Adrenal gland (tissue), 5 donors: Measurements from ENCODE around the gene MNT.

Source experiments
- POLR2A ChIP-seq, 2 donors: fragments of 450-650 bp; IDR thresholded peaks; one replicate each; pipeline ENCODE4 v1.6.1; 2017; ENCODE audit warnings: antibody characterized with exemption in 2 of 2, mild to moderate bottlenecking in 2 of 2, moderate library complexity in 1 of 2
- TF ChIP-seq, protein P1 (sequence below), 6 experiments: fragments of 450-650 bp in 4 of 6; fragments of 200-600 bp in 2 of 6; sonication (generic) in 1 of 6; IDR thresholded peaks; 1 replicate in 5 of 6; 2 replicates in 1 of 6; pipeline versions ENCODE4 v1.5.1 to v1.8.0; 2016 to 2021; ENCODE audit warnings: antibody characterized with exemption in 6 of 6, mild to moderate bottlenecking in 2 of 6, moderate library complexity in 1 of 6
- donor health status: DM: no; HTN: no; CAD: no.

DNA sequence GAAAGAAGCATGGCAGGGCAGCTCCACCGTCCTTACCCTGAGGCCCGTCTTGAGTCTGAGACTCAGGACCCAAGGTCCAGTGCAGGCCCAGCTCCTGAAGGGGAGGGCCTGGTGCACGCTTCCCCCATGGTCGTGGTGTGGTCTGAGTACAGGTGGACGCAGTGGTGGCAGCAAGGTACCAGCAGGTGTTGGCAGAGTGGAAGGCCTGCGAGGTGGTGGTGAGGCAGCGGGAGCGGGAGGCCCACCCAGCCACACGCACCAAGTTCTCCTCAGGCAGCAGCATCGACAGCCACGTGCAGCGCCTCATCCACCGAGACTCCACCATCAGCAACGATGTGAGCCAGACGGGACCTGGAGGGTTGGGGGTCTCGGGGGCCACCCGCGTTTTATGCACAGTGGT is 27.7 kb downstream of the MNT start:
- TF ChIP-seq POLR2A (IDR thresholded peaks at IDR 0.05): no peak
- TF ChIP-seq, protein P1, sequence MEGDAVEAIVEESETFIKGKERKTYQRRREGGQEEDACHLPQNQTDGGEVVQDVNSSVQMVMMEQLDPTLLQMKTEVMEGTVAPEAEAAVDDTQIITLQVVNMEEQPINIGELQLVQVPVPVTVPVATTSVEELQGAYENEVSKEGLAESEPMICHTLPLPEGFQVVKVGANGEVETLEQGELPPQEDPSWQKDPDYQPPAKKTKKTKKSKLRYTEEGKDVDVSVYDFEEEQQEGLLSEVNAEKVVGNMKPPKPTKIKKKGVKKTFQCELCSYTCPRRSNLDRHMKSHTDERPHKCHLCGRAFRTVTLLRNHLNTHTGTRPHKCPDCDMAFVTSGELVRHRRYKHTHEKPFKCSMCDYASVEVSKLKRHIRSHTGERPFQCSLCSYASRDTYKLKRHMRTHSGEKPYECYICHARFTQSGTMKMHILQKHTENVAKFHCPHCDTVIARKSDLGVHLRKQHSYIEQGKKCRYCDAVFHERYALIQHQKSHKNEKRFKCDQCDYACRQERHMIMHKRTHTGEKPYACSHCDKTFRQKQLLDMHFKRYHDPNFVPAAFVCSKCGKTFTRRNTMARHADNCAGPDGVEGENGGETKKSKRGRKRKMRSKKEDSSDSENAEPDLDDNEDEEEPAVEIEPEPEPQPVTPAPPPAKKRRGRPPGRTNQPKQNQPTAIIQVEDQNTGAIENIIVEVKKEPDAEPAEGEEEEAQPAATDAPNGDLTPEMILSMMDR (IDR thresholded peaks at IDR 0.05): no peak
